ENCODE results near the gene MACROD2.

The MACROD2 gene

DNA sequence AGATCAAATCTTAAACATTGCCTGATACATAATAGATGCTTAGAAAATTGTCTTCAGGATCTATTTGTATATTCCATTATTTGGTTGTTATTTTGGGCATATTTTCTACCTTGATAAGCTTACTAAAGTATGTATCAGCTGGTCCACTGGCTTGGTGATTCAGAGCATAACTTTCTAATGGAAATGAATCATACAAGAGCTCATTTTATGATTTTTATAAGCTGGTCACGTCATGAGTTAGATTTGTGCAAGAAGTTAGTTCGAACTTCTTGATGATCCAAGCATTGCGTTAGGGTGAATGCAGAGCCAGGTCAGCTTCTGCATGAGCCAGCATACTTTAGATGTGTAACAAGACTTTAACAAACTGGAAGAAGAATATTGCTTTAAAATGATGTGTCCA is 486.5 kb downstream of the MACROD2 start:
- no peak for DNase-seq

DNA sequence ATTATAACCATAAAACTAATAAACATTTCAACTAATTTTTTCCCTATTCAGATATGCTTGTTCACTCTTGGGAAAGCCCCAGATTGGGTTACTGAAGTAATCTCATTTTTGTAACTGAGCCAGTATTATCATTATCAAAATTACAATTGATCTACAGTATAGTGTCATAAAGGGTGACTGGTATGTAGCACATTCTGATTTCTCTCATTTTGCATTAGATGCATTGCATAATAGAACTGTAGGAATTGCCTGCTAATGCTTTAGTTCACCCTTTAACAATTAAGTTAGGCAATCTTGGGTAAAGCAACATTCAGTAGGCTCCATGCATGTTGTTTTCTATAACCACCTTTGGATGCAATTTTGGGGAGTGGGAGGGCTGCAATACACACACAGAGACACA is 492.9 kb downstream of the MACROD2 start:
- no peak for DNase-seq

DNA sequence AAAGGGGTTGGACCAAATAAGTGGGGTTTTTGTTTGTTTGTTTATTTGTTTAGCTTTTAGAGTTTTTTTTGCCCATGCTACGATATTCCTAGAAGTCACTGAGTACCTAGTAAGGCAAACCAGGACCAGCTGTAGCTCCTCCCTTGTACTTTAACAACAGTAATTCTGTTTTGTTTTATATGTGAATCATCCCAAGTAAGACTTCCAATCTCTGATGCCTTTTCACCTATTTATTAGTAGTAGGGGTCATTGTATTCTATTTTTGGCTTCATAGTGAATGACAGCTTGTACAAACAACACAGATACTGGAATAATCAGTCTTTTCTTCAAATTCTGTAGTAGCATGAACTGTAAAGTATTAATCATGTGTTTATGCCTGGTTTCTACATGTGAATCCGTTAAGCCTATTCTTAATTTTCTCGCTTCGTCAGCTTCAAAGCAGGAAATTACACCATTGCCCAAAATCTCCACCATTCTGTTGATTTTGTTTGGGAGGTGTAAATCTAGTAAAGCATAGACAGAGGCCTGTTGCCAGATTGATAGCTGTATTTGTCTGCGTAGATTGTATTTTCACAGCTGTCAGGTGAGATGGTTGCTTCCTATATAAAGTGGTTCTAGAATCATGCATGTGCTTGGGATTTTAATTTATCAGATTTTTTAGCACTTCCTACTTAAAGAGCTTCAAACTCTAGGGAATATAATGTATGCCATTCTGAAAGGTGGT is 493.6 kb downstream of the MACROD2 start:
- no peak for DNase-seq

DNA sequence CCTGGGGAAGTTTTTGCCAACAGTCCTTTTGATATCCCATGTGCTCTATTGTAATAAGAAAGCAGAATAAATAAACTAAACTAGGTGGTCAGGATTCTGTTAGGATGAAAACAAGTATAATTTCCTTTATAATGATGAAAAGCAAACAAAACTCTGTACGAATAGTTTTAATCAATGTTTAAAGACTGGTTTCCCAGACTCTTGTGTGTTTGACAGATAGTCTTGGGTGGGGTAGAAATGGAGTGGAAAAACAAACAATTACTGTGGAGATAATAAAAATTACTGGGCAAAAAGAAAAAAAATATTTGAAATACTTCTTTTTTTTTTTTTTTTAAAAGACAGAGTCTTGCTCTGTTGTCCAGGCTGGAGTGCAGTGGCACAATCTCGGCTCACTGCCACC is 494.2 kb downstream of the MACROD2 start:
- DNase-seq = no peak

DNA sequence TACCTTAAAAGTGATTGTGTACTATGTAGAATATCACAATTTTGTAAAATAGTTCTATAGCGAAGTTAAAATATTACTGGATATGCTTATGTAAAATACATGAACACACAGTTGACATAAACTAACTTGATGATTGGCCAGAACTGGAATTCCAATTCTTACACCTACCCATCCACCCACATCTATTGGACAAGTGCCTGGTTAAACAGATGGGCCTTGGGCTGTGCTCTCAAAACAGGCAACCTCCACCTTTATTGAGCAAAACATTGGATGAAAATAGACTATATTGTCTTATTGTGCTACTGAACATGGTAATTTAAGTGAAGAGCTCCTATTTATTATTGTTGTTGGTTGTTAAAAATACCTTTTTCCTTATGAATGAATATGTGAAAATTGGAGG is 496.1 kb downstream of the MACROD2 start:
- DNase-seq = no peak

DNA sequence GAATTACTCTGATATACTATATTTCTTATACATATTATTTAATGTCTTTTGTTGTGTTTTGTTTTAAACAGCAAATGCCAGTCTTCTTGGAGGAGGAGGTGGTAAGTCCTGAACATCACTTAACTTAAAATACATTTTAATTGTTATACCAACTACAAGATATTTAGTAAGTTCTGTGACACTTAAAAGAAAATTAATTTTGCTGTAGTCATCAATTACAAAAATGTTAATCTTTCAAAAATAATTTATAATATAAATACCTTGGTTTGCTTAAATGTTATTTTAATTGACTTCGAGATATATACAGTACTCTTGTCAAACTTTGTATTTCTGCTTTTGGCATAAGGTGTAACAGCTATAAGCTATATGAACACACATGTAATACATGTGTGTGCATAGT is 498.1 kb downstream of the MACROD2 start:
- no peak for DNase-seq

DNA sequence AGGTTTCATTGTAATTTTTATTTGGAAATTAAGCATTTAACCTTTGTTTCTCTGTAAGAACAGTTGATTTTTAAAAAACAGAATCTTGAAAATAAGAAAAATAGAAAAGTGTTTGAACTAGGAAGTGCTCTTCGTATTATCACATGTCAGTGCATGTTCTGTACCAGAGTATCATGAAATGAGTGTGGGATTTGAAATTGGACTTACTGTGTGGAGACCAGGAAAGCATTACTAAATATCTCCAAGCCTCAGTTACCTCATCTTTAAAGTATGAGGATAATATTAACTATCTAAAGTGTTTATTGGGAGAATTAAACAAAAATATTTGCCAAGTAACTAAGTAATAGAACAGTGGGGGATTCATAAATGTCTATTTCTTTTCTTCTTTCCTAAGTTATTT is 499.0 kb downstream of the MACROD2 start:
- no peak for DNase-seq

DNA sequence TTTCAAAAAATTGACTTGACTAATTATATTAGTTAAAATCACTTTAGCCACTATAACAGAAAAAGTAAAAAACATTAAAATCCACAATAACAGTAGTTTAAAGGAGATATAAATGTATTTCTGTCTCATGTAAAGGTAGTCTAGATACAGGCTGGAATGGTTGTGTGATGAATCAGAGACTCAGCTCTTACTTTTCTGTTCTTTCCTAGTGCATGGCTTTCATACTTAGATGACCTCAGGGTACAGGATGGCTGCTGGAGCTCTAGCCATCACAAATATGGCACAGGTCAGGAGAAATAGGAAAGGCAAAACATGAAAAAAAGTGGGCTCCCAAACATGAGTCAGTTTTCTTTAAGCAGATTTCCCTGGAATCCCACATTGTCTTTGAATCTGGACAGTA is 499.8 kb downstream of the MACROD2 start:
- DNase-seq = no peak

DNA sequence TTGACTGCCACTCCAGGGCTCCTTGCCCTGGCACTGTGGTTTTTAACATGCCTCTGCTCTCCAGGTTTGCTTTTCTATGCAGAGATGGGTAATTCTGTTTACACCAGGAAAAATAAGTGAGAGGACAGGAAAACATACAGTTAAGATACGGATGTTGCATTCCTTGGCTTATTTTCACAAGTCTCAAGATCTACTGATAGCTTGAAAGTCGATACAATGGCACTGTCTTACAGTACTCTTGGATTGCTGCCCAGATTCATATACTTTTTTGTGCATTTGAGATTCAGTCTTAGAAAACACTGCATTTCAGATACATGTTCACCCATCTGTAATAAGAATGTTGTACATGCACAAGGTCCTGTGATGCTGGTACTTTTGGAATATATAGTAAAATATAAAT is 501.7 kb downstream of the MACROD2 start:
- DNase-seq = no peak

DNA sequence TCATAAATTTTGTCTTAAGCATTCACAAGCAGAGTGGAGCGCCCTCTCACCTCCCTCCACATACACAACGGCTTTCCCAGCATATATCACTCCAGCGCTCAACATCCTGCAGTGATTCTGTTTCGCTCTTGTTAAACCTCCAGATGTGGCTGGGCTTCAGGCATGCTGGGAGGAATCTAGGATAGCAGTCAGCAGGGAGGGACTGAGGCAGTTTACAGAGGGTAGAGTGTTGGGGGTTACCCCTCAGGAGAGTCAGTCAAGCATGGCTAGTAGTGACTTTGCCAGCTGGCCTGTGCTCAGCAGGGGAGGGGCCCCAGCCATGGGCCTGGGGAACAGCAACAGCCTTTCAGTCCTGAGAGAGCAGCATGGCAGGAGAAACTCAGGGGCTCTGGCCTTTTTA is 503.5 kb downstream of the MACROD2 start:
- DNase-seq = no peak

DNA sequence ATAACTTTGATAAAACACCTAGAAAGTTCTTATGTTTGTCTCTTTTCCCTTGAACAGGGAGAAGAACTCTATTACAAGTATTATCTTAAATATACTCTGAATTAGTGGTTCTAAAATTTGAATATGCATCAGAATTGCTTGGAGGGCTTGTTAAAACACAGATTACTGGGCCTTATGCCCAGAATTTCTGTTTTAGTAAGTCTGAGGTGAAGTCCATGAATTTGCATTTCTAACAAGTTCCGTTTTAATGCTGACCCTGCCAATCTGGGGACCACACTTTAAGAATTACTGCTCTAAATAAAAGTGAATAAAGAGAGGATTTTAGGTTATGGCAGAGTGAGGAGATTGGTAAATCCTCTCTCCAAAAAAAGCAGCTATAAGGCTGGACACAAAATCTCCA is 510.2 kb downstream of the MACROD2 start:
- no peak for DNase-seq

DNA sequence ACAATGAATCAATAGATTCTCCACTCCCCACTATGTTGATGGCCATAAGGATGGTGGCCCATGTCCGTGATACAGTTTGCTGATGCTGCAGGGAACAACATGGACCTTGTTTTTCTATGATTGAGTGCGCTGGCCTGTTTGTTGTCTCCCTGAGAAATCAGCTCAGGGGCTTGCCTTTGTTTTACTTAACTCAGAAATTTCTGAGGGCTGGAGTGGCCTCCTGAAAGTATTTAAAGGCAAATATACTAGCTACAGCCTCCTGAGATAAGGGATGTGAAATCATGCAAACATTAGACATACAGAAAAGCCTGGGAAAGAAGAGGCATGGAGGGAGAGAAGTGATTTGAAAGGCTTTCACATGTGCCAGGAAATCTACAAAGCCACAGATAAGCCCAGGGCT is 512.4 kb downstream of the MACROD2 start:
- no peak for DNase-seq

DNA sequence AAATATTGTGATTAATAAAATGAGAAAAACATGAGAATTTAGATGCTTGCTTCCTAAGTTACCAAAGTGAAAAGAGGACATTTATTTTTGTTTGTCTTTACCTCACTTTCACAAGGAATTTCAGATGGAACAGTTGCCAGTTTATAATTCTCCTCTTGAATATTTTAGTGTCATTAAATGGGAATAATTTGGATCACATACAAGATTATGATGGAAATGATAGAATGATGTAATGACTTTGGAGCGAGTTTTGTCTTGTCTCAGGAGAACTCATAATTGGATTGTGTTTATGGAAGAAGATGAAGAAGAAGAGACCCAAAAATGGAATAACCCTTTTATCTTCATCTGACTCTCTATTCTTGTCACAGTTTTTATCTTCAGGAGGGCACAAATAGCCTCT is 515.0 kb downstream of the MACROD2 start:
- DNase-seq = no peak

DNA sequence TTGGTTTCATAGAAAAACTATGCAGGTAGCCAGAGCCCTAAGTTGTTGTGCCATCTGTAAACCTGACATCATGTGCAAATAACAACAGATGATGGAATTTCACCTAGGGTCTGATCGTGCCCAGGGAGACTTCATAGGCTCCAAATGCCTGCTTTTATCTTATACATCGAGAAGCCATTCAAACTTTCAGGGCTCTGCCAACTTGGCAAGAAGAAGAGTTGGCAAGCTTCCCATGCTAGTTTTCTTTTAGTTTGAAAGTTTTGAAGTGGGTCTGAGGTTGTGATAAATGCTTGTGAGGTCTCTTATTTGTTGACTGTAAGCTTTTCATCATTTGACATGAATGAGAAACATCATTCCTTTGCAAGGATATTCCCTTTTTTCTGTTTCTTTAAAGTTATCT is 517.5 kb downstream of the MACROD2 start:
- no peak for DNase-seq

DNA sequence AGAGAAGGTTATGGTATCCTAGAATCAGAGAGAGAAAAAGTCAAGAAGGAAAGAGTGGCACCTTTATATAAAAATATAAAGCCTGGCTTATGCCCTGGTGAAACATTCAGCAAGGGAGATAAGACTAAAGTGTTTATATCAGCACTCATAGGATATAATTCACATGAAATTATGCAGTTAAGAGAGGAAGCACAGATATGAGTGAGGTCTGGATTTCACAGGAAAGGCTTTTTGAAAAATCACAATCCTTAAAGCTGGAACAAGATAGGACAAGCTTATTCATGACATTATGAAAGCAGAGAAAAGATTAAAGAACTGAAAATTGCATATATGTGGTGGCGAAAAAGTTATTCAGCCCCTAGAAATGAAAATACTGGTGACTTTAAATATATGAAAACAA is 523.3 kb downstream of the MACROD2 start:
- DNase-seq = no peak

DNA sequence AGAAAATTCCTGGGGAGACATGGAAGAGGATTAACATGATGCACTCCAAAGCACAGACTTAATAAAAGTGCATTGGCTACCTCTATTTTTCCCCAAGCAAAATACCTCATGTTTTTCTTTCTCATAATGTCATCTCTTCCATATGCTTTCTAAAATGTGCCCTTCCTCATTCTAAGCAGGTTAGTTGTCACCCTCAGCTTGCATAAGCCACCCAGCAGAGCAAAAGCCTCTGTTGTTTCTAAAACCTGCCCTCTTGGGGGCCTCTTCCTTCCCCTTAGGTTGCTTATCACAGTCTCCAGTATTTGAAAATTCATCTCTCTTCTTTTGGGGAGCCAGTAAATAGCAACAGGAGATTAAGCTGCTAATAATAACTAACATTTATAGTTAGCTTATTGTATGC is 525.7 kb downstream of the MACROD2 start:
- no peak for DNase-seq

DNA sequence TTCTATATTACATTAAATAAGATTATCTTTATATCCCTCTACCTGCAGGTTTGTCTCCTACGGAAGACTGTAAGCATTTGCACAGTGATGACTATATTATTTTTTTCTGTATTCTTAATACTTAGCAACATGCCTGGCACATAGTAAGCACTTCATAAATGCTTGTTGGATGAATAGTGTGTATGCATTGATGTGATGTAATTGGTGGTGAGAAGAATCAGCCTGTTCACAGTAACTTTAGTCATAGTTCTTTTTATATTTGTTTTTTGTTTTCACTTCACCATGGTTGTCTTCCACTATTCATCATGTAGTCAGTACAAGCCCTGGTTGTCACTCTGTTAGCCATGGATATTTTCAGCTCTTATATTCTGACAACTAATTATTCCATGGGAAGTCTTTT is 526.1 kb downstream of the MACROD2 start:
- DNase-seq = no peak

DNA sequence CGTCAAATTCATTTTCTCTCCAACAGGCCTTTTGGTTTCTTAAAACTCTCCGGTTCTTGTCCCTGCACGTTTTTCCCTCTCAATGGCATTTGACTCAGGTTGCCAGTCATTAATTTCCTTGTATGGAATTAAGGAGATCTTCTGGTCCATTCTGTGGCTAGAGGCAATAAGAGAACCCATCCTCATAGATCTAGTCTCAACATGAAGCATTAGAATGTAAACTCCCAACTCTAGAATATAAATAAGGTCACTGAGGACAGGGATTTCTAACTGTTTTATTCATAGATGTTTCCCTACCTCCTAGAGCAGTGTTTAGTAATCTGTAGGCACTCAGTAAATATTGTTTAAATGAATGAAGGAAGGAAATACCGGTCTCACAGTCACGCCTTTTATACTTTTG is 527.3 kb downstream of the MACROD2 start:
- DNase-seq = no peak

DNA sequence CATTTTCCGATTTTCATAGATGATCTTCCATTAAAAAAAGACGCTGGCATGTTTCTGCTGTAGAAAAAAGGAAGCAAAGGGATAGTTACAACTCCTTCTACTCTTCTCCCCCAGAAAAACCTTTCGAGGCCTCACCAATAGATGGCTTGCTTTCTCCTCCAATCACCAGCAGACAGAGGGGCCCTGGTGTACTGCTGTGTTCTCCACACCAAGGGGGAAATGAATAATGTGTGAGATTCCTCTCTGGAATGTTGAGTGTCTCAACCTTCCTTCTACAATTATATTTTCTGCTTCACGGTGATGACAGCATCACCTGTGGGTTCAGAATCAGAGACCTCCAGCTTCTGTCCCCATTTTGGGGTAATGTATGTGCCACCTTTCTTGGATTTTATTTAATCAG is 527.8 kb downstream of the MACROD2 start:
- DNase-seq = no peak

DNA sequence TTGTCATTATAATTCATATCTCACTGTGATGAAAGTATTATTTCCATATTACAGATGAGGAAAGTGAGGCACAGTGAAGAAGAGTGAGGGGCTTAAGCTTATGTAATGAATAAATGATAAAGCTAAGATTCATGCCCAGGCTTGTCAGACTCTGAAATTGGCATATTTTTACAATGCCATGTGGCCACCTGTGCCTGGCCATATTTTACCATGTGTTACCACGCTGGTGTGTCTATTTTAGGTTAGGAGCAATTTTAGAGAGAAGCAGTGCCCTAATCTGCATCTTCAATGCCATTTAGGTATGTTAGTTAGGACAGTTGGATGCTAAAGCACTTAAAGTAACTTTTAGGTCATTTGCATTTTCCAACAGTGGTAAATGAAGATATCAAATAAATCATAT is 530.1 kb downstream of the MACROD2 start:
- DNase-seq = no peak

DNA sequence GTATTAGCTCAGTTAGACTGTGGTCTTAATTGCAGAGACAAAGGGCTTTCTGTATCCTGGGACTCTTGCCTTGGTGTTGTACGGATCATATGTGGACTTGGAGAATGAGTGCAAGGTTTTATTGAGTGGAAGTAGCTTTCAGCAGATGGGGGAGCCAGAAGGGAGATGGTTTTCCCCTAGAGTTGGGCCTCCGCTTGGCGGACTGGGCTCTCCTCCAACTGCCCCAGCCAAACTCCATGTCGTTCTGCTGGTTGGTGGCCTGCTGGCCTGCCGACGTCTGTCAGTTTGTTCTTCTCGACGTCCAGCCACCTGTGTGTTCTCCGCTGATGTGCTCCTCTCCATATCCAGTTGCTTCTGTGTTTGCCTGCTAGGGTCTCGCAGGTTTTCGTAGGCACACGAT is 531.6 kb downstream of the MACROD2 start:
- DNase-seq = no peak

DNA sequence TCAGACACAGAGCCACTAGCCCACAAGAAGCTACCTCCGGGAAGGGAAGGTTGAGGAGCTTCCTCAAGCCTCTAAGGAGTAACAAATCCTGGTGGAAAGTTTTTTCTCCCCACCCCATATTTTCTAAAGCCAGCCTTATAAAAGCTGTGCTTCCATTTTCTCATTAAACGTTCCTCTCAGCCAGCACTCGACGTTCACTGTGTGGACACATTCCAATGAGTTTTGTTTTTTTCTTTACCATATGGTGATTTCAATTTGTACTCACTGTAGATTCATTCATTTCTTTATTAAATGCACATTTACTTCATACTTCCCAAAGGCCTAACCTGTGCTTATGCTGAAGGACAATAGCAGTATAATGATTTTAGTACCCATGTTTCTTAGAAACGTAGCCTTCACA is 536.5 kb downstream of the MACROD2 start:
- no peak for DNase-seq

DNA sequence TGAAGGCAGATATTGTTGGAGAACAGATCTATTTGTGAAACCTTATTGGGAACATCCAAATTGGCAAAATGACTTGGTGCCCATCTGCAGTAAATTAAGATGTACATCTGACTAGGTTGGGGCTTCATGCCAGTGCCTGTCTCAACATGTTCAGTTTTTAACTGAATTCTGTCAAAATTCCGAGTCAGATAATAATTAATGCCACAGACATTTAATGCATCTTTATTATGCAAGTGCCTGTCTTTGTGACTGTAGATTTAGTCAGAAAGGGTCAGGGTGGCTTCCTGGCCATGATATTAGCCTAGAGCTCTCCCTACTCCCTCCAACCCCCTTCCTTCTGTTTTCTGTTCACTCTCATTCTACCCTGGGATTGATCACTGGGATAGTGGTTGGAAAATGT is 541.4 kb downstream of the MACROD2 start:
- no peak for DNase-seq

DNA sequence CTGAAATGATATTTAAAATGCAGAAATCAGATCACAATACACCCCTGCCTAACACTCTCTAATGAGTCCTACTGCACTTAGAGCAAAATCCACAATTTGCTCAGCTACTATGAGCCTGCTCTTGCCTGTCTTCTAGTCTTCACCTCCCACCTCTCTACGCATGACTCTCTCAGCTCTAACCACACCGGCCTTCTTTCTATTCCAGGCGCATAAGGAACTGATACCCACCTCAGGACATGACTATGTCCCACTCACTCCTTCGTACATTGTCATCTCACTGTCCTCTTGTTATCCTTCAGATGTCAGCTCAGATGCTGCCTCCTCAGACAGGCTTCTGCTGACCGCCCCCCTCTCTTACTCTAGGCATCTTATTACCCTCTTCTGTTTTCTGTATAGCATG is 543.1 kb downstream of the MACROD2 start:
- DNase-seq = no peak

DNA sequence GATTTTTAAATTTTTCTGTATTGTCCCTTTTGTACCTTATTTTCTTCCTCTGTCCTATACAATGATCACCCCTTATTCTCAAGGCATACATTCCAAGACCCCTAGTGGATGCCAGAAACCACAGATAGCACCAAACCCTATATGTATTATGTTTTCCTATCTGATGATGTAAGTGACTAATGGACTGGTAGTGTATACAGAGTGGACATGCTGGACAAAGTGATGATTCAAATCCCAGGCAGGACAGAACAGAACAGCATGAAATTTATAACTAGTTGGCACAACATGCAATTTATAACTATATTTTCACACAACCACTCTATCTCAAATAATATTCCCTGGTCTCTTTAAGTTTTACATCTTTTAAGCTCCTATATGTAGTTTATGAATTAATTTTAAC is 547.7 kb downstream of the MACROD2 start:
- no peak for DNase-seq

DNA sequence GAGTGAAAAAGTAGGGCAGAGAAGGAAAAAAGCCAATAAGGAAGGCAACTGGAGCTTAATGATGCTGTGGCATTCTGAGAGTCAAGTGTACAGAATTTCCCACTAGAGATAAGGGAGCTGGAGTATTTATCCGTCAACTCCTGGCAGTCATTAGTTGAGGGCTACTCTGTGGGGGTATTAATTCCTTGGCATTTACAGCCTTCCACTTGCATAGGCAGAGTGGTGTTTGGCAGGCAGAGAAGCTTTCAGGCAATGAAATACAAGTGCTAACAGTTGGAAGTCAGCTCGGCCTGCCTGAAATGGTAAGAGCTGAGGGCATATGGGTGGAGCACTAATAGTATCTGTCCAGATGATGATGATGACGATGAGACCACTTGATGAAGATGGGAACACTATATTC is 549.4 kb downstream of the MACROD2 start:
- DNase-seq = no peak
